K562 (cell line): ENCODE data around the gene SERPINB7. TPM values are rescaled to one million over a fixed set of nuclear protein-coding genes. Genes with fewer than 3 reads are reported as not detected.

ENCODE experiments used
- ATAC-seq: fragments of 200-7000 bp; cut with Tn5 transposase; 3 replicates; pipeline ENCODE4 v1.9.1; 2020; ENCODE audit warnings: moderate library complexity
- BruUV-seq: library from RNA; stranded (reverse); fragments of 400-500 nt; replicated peaks from 2 replicates; lab custom pipeline; 2021; lab: Mats Ljungman, UMichigan
- CTCF ChIA-PET: fragments of 300-600 bp; formaldehyde crosslinking; extraction: SDS; loops from one replicate; lab custom pipeline; 2021; ENCODE audit warnings: low intra/inter-chr PET ratio; lab: Yijun Ruan, JAX
- POLR2A ChIA-PET: fragments of 300-600, 350-650 bp; sonication (Branson Sonifier 250); formaldehyde crosslinking; extraction: SDS; loops from one replicate; lab custom pipeline; 2021; ENCODE audit warnings: antibody characterized with exemption, inconsistent platforms; lab: Yijun Ruan, JAX
- DNase-seq, 4 experiments: peaks; one replicate each; pipeline versions ENCODE4 v3.0.0 to v3.0.0-alpha.2; 2011 to 2018; ENCODE audit warnings: low spot score in 3 of 4, mixed read lengths in 3 of 4; ENCODE audit errors: extremely low read depth in 1 of 4
- FAIRE-seq: peaks from 2 replicates; lab custom pipeline; 2011; peaks lifted over from hg19 to GRCh38; lab: Jason Lieb, UNC
- H2AFZ ChIP-seq: 2 replicates; pipeline ENCODE4 v1.6.0; 2011; ENCODE audit warnings: low read depth, low read length, control low read depth, inconsistent platforms
- H3K27ac ChIP-seq: fragments of 200-600 bp; 3 replicates; pipeline ENCODE4 v1.8.0; 2011; ENCODE audit warnings: low read depth, mild to moderate bottlenecking, control low read depth, inconsistent platforms, low read length, moderate library complexity, mixed read lengths; ENCODE audit errors: extremely low read depth
- H3K27me3 ChIP-seq, 2 experiments: fragments of 300-600 bp in 1 of 2; 2 replicates in 1 of 2; 3 replicates in 1 of 2; pipeline versions ENCODE4 v1.6.0 to v1.8.0; 2011; ENCODE audit warnings: inconsistent platforms in 2 of 2, low read length in 2 of 2, mild to moderate bottlenecking in 1 of 2, mixed read lengths in 1 of 2, moderate library complexity in 1 of 2; ENCODE audit not compliant: control insufficient read depth in 2 of 2, insufficient read depth in 2 of 2
- H3K36me3 ChIP-seq: fragments of 300-600 bp; 3 replicates; pipeline ENCODE4 v1.8.0; 2011; ENCODE audit warnings: mild to moderate bottlenecking, low read length, inconsistent platforms; ENCODE audit not compliant: control insufficient read depth, insufficient read depth
- H3K4me1 ChIP-seq, 2 experiments: fragments of 200-600 bp in 1 of 2; replicated peaks in 1 of 2; 2 replicates in 1 of 2; 3 replicates in 1 of 2; pipeline versions ENCODE4 v1.5.1 to v1.8.0; 2011; ENCODE audit warnings: inconsistent platforms in 2 of 2, low read length in 2 of 2, mild to moderate bottlenecking in 1 of 2, mixed read lengths in 1 of 2, moderate library complexity in 1 of 2; ENCODE audit not compliant: control insufficient read depth in 2 of 2, insufficient read depth in 2 of 2
- H3K4me2 ChIP-seq: 2 replicates; pipeline ENCODE4 v1.6.1; 2011; ENCODE audit warnings: low read length, control low read depth, inconsistent platforms, mixed read lengths; ENCODE audit not compliant: insufficient read depth
- H3K4me3 ChIP-seq: fragments of 200-600 bp; sonication (generic), shearing (Covaris generic); 2 replicates; pipeline ENCODE4 v1.5.1; 2016; ENCODE audit warnings: control low read depth, inconsistent platforms
- H3K79me2 ChIP-seq: fragments of 200-600 bp; 3 replicates; pipeline ENCODE4 v1.8.0; 2011; ENCODE audit warnings: low read length, inconsistent platforms; ENCODE audit not compliant: control insufficient read depth, insufficient read depth
- H3K9ac ChIP-seq, 2 experiments: 2 replicates each; pipeline versions ENCODE4 v1.6.0 to v1.6.1; 2011; ENCODE audit warnings: low read depth in 2 of 2, low read length in 2 of 2, control low read depth in 1 of 2, inconsistent platforms in 1 of 2, mild to moderate bottlenecking in 1 of 2, mixed read lengths in 1 of 2; ENCODE audit not compliant: insufficient read depth in 1 of 2
- H3K9me1 ChIP-seq: one replicate; pipeline ENCODE4 v1.6.0; 2011; ENCODE audit warnings: inconsistent platforms, mild to moderate bottlenecking, low read length, moderate library complexity; ENCODE audit not compliant: control insufficient read depth, insufficient read depth
- H3K9me3 ChIP-seq: replicated peaks from 2 replicates; pipeline ENCODE4 v1.5.1; 2011; ENCODE audit warnings: low read depth, low read length, inconsistent platforms; ENCODE audit not compliant: control insufficient read depth, insufficient read depth
- H4K20me1 ChIP-seq: replicated peaks from 2 replicates; pipeline ENCODE4 v1.6.1; 2011; ENCODE audit warnings: low read length, inconsistent platforms, mixed read lengths; ENCODE audit not compliant: control insufficient read depth, insufficient read depth
- E2F3 ChIP-seq: fragments of 250-450 bp; sonication (Bioruptor Pico); IDR thresholded peaks from 2 replicates; pipeline ENCODE4 v1.4.0; 2020; ENCODE audit warnings: mild to moderate bottlenecking
- KLF10 ChIP-seq: fragments of 250-450 bp; sonication (Bioruptor Pico); IDR thresholded peaks from 2 replicates; pipeline ENCODE4 v1.6.1; 2021; ENCODE audit warnings: matching md5 sums
- RNF219 ChIP-seq: fragments of 250-450 bp; sonication (Bioruptor Pico); IDR thresholded peaks from 2 replicates; pipeline ENCODE4 v1.5.0; 2022; ENCODE audit warnings: mild to moderate bottlenecking
- SIRT6 ChIP-seq: IDR thresholded peaks from one replicate; pipeline ENCODE4 v1.6.1; 2012; ENCODE audit warnings: low read depth, mild to moderate bottlenecking, control low read depth, inconsistent platforms, low read length, moderate library complexity
- SMARCE1 ChIP-seq: fragments of 450-650 bp; IDR thresholded peaks from 2 replicates; pipeline ENCODE4 v1.7.1; 2016; ENCODE audit warnings: mild to moderate bottlenecking
- SRSF1 ChIP-seq: fragments of 200-400 bp; formaldehyde crosslinking; IDR thresholded peaks from 2 replicates; pipeline ENCODE4 v1.6.1; 2017; ENCODE audit warnings: mild to moderate bottlenecking, low read depth, low read length, moderate library complexity
- TCF3 ChIP-seq: sonication (generic); formaldehyde crosslinking; IDR thresholded peaks from 2 replicates; pipeline ENCODE4 v1.4.0; 2020; ENCODE audit warnings: mild to moderate bottlenecking, missing genetic modification reagents
- TFE3 ChIP-seq: fragments of 450-650 bp; formaldehyde crosslinking; IDR thresholded peaks from 2 replicates; pipeline ENCODE4 v1.4.0; 2020; ENCODE audit warnings: mild to moderate bottlenecking, mixed read lengths
- ZFP30 ChIP-seq: fragments of 250-450 bp; sonication (Bioruptor Pico); IDR thresholded peaks from 2 replicates; pipeline ENCODE4 v1.8.0; 2022; ENCODE audit warnings: moderate library complexity, mild to moderate bottlenecking, inconsistent platforms, borderline replicate concordance
- whole genome bisulfite sequencing: fragments of 100-300 bp; shearing (Covaris generic); methylation state at CpG from one replicate; pipeline ENCODE4 v1.1.6; 2016; ENCODE audit warnings: low coverage, mixed read lengths; ENCODE audit not compliant: insufficient coverage; ENCODE audit errors: missing lambda C conversion rate; 5-methylcytosine and 5-hydroxymethylcytosine counted together
- in situ Hi-C: fragments of 300-500 bp; cut with MboI; formaldehyde crosslinking; loops from 4 replicates; pipeline ENCODE4 v1.15.0; 2018; ENCODE audit warnings: inconsistent platforms, mixed read lengths
- intact Hi-C: fragments of 100-400 bp; cut with micrococcal nuclease; formaldehyde crosslinking; loops from 2 replicates; pipeline ENCODE4 v1.14.2; 2022
- polyA plus RNA-seq, 8 experiments: library from polyadenylated mRNA; depleted of rRNA in 4 of 8; stranded (reverse) in 5 of 8; unstranded in 3 of 8; fragments of >200 nt; fragmentation: Nextera tagmentation in 2 of 8; fragmentation: Illumina TruSeq in 1 of 8; extraction: Ambion mirVana in 2 of 8; extraction: Trizol in 1 of 8; gene quantifications; 2 replicates each; pipeline versions ENCODE4 v1.2.1 to v1.2.3, GENCODE V29; 2011 to 2014; ENCODE audit warnings: inconsistent platforms in 1 of 8, missing spikeins in 1 of 8
- total RNA-seq, 7 experiments: library from RNA; depleted of rRNA in 6 of 7; stranded (reverse); fragments of >200 nt in 6 of 7; fragmentation: Illumina TruSeq in 2 of 7; extraction: Trizol in 2 of 7; gene quantifications; 2 replicates each; pipeline versions ENCODE4 v1.2.1 to v1.2.3, GENCODE V29; 2011 to 2021; ENCODE audit warnings: low replicate concordance in 1 of 7
- TF ChIP-seq, protein P1 (sequence below): fragments of 450-650 bp; formaldehyde crosslinking; IDR thresholded peaks from 2 replicates; pipeline ENCODE4 v1.4.0; 2020; ENCODE audit warnings: mild to moderate bottlenecking, moderate library complexity

SERPINB7 gene
- total and polyA plus RNA-seq, 9 of the 15 experiments (the other 6 are each of a cell fraction or from before 2014, with no cell fraction given) = not detected

GRCh38 chr18:63834471-63835113 is 59.4 kb downstream of the SERPINB7 start:
- TF ChIP-seq ZFP30 (CRISPR knock-in tag) (no peak), SRSF1 (no peak), RNF219 (CRISPR knock-in tag) (no peak), TCF3 (CRISPR knock-in tag) (no peak), SMARCE1 (no peak), SIRT6 (no peak), KLF10 (CRISPR knock-in tag) (no peak), TFE3 (CRISPR knock-in tag) (no peak), E2F3 (CRISPR knock-in tag) (no peak)
- TF ChIP-seq, protein P1, sequence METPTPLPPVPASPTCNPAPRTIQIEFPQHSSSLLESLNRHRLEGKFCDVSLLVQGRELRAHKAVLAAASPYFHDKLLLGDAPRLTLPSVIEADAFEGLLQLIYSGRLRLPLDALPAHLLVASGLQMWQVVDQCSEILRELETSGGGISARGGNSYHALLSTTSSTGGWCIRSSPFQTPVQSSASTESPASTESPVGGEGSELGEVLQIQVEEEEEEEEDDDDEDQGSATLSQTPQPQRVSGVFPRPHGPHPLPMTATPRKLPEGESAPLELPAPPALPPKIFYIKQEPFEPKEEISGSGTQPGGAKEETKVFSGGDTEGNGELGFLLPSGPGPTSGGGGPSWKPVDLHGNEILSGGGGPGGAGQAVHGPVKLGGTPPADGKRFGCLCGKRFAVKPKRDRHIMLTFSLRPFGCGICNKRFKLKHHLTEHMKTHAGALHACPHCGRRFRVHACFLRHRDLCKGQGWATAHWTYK = no peak
- TF ChIP-seq, all 486 proteins: peak for 0
- Histone ChIP-seq H3K79me2 (no peaks in the 10 kb centered on the region), H3K4me2 (no peak overlapping the region), H3K9me3 (no peaks in the 10 kb centered on the region), H2AFZ (no peak overlapping the region), H3K9me1 (no peaks in the 10 kb centered on the region), H4K20me1 (no peaks in the 10 kb centered on the region), H3K27ac (no peak overlapping the region), H3K4me1 (no peaks in the 10 kb centered on the region), H3K27me3 (no peaks in the 10 kb centered on the region), H3K9ac (no peak overlapping the region), H3K36me3 (no peaks in the 10 kb centered on the region), H3K4me3 (no peak overlapping the region)
- POLR2A ChIA-PET = no interaction called here
- ATAC-seq (no peak), FAIRE-seq (no peak), DNase-seq (no peak)
- CTCF ChIA-PET = no interaction called here
- BruUV-seq = no TSS peak
- WGBS = 0% methylated on average over 4 of the region's 4 CpGs
- in situ Hi-C loops (loop anchor here (25.0 kb wide), 1 partner anchor 822 kb away; no protein-coding TSS in a partner anchor), intact Hi-C loops (no loop called here)
